ENCODE results near the gene DSG1.

The DSG1 gene

DNA sequence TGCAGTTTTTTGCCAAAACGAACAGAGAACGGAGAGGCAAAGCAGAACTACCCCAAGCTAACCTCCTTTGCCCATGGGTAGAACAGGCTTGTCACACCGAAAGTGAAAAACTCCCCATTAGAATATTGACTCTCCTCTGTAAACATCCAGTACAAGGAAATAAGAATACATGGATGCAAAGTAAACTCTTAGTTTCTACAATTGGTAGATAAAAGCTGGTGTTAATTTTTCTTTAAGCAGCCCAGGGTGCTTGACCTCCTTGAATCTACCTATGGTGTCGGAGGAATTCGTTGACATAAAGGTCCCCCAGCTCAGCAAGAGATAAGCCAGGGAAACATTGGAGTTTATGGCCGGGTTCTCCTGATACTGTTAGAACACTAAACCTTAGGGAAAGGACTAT is 48.4 kb upstream of the DSG1 start:
- ATAC-seq: no peak
- TF ChIP-seq, protein P1, sequence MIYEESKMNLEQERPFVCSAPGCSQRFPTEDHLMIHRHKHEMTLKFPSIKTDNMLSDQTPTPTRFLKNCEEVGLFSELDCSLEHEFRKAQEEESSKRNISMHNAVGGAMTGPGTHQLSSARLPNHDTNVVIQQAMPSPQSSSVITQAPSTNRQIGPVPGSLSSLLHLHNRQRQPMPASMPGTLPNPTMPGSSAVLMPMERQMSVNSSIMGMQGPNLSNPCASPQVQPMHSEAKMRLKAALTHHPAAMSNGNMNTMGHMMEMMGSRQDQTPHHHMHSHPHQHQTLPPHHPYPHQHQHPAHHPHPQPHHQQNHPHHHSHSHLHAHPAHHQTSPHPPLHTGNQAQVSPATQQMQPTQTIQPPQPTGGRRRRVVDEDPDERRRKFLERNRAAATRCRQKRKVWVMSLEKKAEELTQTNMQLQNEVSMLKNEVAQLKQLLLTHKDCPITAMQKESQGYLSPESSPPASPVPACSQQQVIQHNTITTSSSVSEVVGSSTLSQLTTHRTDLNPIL (CRISPR knock-in tag; IDR thresholded peaks at IDR 0.05; ENCODE audit: low read depth): no peak
- no peak for TF ChIP-seq ARNTL (CRISPR knock-in tag; IDR thresholded peaks at IDR 0.05; ENCODE audit: borderline replicate concordance, low read depth)
- no peak for TF ChIP-seq RARB (CRISPR knock-in tag; IDR thresholded peaks at IDR 0.05)
- TF ChIP-seq PPARA (CRISPR knock-in tag; IDR thresholded peaks at IDR 0.05; ENCODE audit: borderline replicate concordance): no peak
- TF ChIP-seq OSR1 (CRISPR knock-in tag; IDR thresholded peaks at IDR 0.05): no peak
- TF ChIP-seq TOX (CRISPR knock-in tag; IDR thresholded peaks at IDR 0.05; ENCODE audit: borderline replicate concordance): no peak
- no peak for TF ChIP-seq ZC3H10 (CRISPR knock-in tag; IDR thresholded peaks at IDR 0.05)
- no peak for TF ChIP-seq ESRRG (CRISPR knock-in tag; IDR thresholded peaks at IDR 0.05)

DNA sequence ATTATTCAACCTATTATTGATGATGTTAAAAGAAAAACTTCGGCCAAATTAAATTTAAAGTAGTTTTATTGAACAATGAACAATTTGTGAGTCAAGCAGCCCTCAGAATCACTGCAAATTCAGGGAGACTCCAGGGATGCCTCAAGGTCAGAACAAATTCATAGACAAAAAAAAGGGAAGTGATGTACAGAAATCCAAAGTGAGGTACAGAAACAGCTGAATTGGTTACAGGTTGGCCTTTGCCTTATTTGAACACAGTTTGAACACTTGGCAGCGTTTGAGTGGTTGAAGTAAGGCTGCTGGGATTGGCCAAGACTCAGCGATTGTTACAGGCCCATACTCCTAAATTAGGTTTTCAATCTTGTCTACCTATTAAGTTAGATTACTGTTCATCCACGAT is 47.4 kb upstream of the DSG1 start:
- no peak for ATAC-seq
- TF ChIP-seq TCF4 (CRISPR knock-in tag; IDR thresholded peaks at IDR 0.05; ENCODE audit: borderline replicate concordance) (no peak), ZNF8 (CRISPR knock-in tag; IDR thresholded peaks at IDR 0.05) (no peak), ZFP3 (CRISPR knock-in tag; IDR thresholded peaks at IDR 0.05) (no peak)
- TF ChIP-seq, protein P2, sequence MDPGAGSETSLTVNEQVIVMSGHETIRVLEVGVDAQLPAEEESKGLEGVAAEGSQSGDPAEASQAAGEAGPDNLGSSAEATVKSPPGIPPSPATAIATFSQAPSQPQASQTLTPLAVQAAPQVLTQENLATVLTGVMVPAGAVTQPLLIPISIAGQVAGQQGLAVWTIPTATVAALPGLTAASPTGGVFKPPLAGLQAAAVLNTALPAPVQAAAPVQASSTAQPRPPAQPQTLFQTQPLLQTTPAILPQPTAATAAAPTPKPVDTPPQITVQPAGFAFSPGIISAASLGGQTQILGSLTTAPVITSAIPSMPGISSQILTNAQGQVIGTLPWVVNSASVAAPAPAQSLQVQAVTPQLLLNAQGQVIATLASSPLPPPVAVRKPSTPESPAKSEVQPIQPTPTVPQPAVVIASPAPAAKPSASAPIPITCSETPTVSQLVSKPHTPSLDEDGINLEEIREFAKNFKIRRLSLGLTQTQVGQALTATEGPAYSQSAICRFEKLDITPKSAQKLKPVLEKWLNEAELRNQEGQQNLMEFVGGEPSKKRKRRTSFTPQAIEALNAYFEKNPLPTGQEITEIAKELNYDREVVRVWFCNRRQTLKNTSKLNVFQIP (CRISPR knock-in tag; IDR thresholded peaks at IDR 0.05; ENCODE audit: borderline replicate concordance, low read depth): no peak

DNA sequence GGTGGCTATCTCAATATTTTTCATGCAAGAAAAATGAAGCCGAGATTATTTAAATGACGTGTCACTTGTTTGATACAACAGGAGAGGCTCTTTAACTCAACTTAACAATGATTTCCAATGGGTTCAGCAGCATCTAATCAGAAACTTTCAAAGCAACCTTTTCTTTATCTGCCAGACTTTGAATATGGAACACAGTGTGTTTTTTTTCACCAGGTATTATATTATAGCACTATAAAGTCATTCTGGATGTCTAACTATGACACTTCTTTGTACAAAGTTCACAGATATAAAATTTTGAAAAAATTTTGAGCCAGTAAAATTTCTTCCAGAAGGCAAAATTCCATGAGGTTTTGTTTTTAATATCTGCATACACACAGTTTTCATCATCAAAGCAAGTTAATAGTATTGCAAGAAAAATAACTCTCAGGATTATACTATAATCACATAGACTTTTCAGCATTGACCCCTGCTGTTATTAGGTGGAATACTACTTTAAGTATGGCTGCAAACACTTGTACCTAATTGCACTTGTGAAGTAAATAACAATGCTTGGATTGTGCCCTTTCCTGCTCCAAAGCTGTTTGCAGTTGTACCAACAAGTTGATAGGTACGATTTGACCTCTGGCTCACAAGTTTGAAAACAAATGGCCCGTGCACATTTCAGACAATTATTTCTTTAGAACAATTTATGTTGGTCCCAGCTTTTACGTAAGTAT is 44.0 kb upstream of the DSG1 start:
- no peak for TF ChIP-seq ISL1 (CRISPR knock-in tag; IDR thresholded peaks at IDR 0.05)
- TF ChIP-seq ZNF70 (CRISPR knock-in tag; IDR thresholded peaks at IDR 0.05): no peak
- TF ChIP-seq ESRRG (CRISPR knock-in tag; IDR thresholded peaks at IDR 0.05): no peak
- TF ChIP-seq GLIS3 (CRISPR knock-in tag; IDR thresholded peaks at IDR 0.05): no peak
- TF ChIP-seq TOX (CRISPR knock-in tag; IDR thresholded peaks at IDR 0.05; ENCODE audit: borderline replicate concordance): no peak
- no peak for TF ChIP-seq CSDC2 (CRISPR knock-in tag; IDR thresholded peaks at IDR 0.05)
- no peak for TF ChIP-seq SNAI2 (CRISPR knock-in tag; IDR thresholded peaks at IDR 0.05)
- TF ChIP-seq PPARA (CRISPR knock-in tag; IDR thresholded peaks at IDR 0.05; ENCODE audit: borderline replicate concordance): no peak
- TF ChIP-seq ARNTL (CRISPR knock-in tag; IDR thresholded peaks at IDR 0.05; ENCODE audit: borderline replicate concordance, low read depth): no peak
- TF ChIP-seq ZFP30 (CRISPR knock-in tag; IDR thresholded peaks at IDR 0.05): no peak
- TF ChIP-seq BACH2 (CRISPR knock-in tag; IDR thresholded peaks at IDR 0.05; ENCODE audit: borderline replicate concordance): no peak
- no peak for ATAC-seq

DNA sequence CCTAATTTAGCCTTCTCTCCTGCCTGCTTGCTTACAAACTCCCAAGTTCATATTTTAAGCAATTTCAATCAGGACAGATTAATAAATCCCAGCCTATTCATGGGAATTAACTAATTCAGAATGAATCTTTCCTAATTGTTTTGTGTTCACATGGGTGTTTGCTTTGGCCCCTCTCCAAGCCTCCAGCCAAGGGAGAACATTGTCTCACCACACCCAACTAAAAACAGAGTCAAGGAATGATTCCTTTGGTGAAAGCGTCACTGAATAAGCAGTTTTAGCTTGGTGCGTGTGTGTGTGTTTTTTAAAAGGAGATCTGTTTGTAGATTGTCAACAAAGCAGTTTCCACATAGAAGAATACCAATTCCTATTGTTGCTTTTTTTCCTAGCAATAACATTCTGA is 43.0 kb upstream of the DSG1 start:
- TF ChIP-seq, protein P1 (CRISPR knock-in tag; IDR thresholded peaks at IDR 0.05; ENCODE audit: low read depth): no peak
- TF ChIP-seq ARNTL (CRISPR knock-in tag; IDR thresholded peaks at IDR 0.05; ENCODE audit: borderline replicate concordance, low read depth) (no peak), BACH2 (CRISPR knock-in tag; IDR thresholded peaks at IDR 0.05; ENCODE audit: borderline replicate concordance) (no peak), SNAI2 (CRISPR knock-in tag; IDR thresholded peaks at IDR 0.05) (no peak), CSDC2 (CRISPR knock-in tag; IDR thresholded peaks at IDR 0.05) (no peak), OSR1 (CRISPR knock-in tag; IDR thresholded peaks at IDR 0.05) (no peak), PPARA (CRISPR knock-in tag; IDR thresholded peaks at IDR 0.05; ENCODE audit: borderline replicate concordance) (no peak), ISL1 (CRISPR knock-in tag; IDR thresholded peaks at IDR 0.05) (no peak), ESRRG (CRISPR knock-in tag; IDR thresholded peaks at IDR 0.05) (no peak), GLIS3 (CRISPR knock-in tag; IDR thresholded peaks at IDR 0.05) (no peak)
- TF ChIP-seq, protein P3, sequence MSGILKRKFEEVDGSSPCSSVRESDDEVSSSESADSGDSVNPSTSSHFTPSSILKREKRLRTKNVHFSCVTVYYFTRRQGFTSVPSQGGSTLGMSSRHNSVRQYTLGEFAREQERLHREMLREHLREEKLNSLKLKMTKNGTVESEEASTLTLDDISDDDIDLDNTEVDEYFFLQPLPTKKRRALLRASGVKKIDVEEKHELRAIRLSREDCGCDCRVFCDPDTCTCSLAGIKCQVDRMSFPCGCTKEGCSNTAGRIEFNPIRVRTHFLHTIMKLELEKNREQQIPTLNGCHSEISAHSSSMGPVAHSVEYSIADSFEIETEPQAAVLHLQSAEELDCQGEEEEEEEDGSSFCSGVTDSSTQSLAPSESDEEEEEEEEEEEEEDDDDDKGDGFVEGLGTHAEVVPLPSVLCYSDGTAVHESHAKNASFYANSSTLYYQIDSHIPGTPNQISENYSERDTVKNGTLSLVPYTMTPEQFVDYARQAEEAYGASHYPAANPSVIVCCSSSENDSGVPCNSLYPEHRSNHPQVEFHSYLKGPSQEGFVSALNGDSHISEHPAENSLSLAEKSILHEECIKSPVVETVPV (CRISPR knock-in tag; IDR thresholded peaks at IDR 0.05): no peak
- TF ChIP-seq, protein P4, sequence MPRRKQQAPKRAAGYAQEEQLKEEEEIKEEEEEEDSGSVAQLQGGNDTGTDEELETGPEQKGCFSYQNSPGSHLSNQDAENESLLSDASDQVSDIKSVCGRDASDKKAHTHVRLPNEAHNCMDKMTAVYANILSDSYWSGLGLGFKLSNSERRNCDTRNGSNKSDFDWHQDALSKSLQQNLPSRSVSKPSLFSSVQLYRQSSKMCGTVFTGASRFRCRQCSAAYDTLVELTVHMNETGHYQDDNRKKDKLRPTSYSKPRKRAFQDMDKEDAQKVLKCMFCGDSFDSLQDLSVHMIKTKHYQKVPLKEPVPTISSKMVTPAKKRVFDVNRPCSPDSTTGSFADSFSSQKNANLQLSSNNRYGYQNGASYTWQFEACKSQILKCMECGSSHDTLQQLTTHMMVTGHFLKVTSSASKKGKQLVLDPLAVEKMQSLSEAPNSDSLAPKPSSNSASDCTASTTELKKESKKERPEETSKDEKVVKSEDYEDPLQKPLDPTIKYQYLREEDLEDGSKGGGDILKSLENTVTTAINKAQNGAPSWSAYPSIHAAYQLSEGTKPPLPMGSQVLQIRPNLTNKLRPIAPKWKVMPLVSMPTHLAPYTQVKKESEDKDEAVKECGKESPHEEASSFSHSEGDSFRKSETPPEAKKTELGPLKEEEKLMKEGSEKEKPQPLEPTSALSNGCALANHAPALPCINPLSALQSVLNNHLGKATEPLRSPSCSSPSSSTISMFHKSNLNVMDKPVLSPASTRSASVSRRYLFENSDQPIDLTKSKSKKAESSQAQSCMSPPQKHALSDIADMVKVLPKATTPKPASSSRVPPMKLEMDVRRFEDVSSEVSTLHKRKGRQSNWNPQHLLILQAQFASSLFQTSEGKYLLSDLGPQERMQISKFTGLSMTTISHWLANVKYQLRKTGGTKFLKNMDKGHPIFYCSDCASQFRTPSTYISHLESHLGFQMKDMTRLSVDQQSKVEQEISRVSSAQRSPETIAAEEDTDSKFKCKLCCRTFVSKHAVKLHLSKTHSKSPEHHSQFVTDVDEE (CRISPR knock-in tag; IDR thresholded peaks at IDR 0.05): no peak
- TF ChIP-seq, protein P5, sequence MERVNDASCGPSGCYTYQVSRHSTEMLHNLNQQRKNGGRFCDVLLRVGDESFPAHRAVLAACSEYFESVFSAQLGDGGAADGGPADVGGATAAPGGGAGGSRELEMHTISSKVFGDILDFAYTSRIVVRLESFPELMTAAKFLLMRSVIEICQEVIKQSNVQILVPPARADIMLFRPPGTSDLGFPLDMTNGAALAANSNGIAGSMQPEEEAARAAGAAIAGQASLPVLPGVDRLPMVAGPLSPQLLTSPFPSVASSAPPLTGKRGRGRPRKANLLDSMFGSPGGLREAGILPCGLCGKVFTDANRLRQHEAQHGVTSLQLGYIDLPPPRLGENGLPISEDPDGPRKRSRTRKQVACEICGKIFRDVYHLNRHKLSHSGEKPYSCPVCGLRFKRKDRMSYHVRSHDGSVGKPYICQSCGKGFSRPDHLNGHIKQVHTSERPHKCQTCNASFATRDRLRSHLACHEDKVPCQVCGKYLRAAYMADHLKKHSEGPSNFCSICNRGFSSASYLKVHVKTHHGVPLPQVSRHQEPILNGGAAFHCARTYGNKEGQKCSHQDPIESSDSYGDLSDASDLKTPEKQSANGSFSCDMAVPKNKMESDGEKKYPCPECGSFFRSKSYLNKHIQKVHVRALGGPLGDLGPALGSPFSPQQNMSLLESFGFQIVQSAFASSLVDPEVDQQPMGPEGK (CRISPR knock-in tag; IDR thresholded peaks at IDR 0.05; ENCODE audit: borderline replicate concordance): no peak

More for the DNA sequence above, 43.0 kb upstream of the DSG1 start:
- no peak for ATAC-seq

Data from SK-N-SH treated with all-trans-retinoic acid at 6 μM for 48 hours (cell line).